K562 (cell line): Measurements from ENCODE around the gene ACADSB. TPM values are rescaled to one million over a fixed set of nuclear protein-coding genes. Genes with fewer than 3 reads are reported as not detected.
A peak's percentile ranks its signal among the peaks of the same experiment; 100 is the strongest.

Source experiments
- MEF2A ChIP-seq: IDR thresholded peaks from 2 replicates; pipeline ENCODE4 v1.6.1; 2011; ENCODE audit warnings: low read depth, mild to moderate bottlenecking, low read length, moderate library complexity; ENCODE audit not compliant: control insufficient read depth
- MEIS2 ChIP-seq: fragments of 450-650 bp; IDR thresholded peaks from 2 replicates; pipeline ENCODE4 v1.6.1; 2014; ENCODE audit warnings: mild to moderate bottlenecking; ENCODE audit not compliant: partially characterized antibody
- MTA2 ChIP-seq: fragments of 450-650 bp; IDR thresholded peaks from 2 replicates; pipeline ENCODE4 v1.6.1; 2016; ENCODE audit warnings: low read depth
- PHF21A ChIP-seq: fragments of 450-650 bp; IDR thresholded peaks from 2 replicates; pipeline ENCODE4 v1.6.1; 2017; ENCODE audit warnings: low read depth, borderline replicate concordance
- SMC3 ChIP-seq: conservative IDR thresholded peaks from 2 replicates; pipeline ENCODE4 v1.6.1; 2011; ENCODE audit warnings: low read depth, low read length, improper control_type of control experiment; ENCODE audit not compliant: insufficient read depth
- polyA plus RNA-seq, 8 experiments: library from polyadenylated mRNA; depleted of rRNA in 4 of 8; stranded (reverse) in 5 of 8; unstranded in 3 of 8; fragments of >200 nt; fragmentation: Nextera tagmentation in 2 of 8; fragmentation: Illumina TruSeq in 1 of 8; extraction: Ambion mirVana in 2 of 8; extraction: Trizol in 1 of 8; gene quantifications; 2 replicates each; pipeline versions ENCODE4 v1.2.1 to v1.2.3, GENCODE V29; 2011 to 2014; ENCODE audit warnings: inconsistent platforms in 1 of 8, missing spikeins in 1 of 8
- total RNA-seq, 7 experiments: library from RNA; depleted of rRNA in 6 of 7; stranded (reverse); fragments of >200 nt in 6 of 7; fragmentation: Illumina TruSeq in 2 of 7; extraction: Trizol in 2 of 7; gene quantifications; 2 replicates each; pipeline versions ENCODE4 v1.2.1 to v1.2.3, GENCODE V29; 2011 to 2021; ENCODE audit warnings: low replicate concordance in 1 of 7
- TF ChIP-seq, protein P1 (sequence below): fragments of 150-350 bp; IDR thresholded peaks from 2 replicates; pipeline ENCODE4 v1.6.1; 2014; ENCODE audit warnings: low read depth, mild to moderate bottlenecking, low read length, borderline replicate concordance
- TF ChIP-seq, protein P2 (sequence below): sonication (generic); formaldehyde crosslinking; IDR thresholded peaks from 2 replicates; pipeline ENCODE4 v1.8.1; 2023; ENCODE audit warnings: mild to moderate bottlenecking, missing genetic modification reagents, moderate library complexity
- TF ChIP-seq, protein P3 (sequence below): fragments of 450-650 bp; IDR thresholded peaks from 2 replicates; pipeline ENCODE4 v1.6.1; 2017; ENCODE audit warnings: antibody characterized with exemption, mild to moderate bottlenecking
- TF ChIP-seq, protein P4 (sequence below): fragments of 250-450 bp; sonication (Bioruptor Pico); IDR thresholded peaks from 2 replicates; pipeline ENCODE4 v1.8.0; 2022; ENCODE audit warnings: inconsistent platforms

Gene ACADSB
- total and polyA plus RNA-seq, 9 of the 15 experiments (the other 6 are each of a cell fraction or from before 2014, with no cell fraction given) = 2.9 to 9.1 (median 5.8) TPM

DNA sequence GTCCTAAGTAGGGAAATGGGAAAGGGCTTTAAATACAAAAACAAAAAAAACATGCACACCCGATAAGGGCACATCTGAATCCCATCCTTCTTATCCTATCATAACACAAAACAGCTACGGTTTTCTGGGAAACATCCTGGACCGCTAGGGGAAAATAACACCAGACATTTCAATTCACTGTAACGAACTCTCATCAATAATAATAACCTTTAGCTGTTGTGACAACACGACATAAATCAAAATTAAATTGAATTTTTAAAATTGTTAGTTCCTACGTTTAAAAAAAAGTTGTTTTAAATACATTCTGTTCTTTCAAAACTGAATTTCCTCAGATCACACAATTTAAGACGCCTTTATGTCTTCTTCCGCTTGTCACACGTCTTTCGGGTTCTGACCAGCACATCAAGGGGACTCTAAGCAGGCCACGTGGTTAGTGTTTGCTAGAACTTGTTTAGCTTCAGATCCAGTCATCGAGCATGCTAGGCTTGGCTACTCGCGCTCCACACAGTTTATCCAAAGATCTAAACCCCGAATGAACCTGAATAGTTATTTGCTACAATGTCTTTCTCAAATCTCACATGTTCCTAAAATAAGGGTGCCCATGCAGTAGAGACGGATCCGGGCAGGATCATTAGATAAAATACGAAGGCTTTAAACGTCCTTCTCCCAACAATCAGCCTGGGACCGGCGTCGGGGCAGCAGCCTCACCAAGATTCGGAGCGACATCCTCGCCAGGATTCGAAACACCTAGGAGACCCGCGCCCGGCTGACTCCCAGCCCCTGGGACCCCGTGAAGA is 1.1 kb upstream of the ACADSB start (continued):
- TF ChIP-seq, protein P1, sequence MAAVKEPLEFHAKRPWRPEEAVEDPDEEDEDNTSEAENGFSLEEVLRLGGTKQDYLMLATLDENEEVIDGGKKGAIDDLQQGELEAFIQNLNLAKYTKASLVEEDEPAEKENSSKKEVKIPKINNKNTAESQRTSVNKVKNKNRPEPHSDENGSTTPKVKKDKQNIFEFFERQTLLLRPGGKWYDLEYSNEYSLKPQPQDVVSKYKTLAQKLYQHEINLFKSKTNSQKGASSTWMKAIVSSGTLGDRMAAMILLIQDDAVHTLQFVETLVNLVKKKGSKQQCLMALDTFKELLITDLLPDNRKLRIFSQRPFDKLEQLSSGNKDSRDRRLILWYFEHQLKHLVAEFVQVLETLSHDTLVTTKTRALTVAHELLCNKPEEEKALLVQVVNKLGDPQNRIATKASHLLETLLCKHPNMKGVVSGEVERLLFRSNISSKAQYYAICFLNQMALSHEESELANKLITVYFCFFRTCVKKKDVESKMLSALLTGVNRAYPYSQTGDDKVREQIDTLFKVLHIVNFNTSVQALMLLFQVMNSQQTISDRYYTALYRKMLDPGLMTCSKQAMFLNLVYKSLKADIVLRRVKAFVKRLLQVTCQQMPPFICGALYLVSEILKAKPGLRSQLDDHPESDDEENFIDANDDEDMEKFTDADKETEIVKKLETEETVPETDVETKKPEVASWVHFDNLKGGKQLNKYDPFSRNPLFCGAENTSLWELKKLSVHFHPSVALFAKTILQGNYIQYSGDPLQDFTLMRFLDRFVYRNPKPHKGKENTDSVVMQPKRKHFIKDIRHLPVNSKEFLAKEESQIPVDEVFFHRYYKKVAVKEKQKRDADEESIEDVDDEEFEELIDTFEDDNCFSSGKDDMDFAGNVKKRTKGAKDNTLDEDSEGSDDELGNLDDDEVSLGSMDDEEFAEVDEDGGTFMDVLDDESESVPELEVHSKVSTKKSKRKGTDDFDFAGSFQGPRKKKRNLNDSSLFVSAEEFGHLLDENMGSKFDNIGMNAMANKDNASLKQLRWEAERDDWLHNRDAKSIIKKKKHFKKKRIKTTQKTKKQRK = no peak
- TF ChIP-seq PHF21A (no peak), MEF2A (no peak), MTA2 (no peak), SMC3 (no peak), MEIS2 (peak; percentile 39)
- TF ChIP-seq, protein P2, sequence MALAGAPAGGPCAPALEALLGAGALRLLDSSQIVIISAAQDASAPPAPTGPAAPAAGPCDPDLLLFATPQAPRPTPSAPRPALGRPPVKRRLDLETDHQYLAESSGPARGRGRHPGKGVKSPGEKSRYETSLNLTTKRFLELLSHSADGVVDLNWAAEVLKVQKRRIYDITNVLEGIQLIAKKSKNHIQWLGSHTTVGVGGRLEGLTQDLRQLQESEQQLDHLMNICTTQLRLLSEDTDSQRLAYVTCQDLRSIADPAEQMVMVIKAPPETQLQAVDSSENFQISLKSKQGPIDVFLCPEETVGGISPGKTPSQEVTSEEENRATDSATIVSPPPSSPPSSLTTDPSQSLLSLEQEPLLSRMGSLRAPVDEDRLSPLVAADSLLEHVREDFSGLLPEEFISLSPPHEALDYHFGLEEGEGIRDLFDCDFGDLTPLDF (CRISPR knock-in tag) = no peak
- TF ChIP-seq, protein P3, sequence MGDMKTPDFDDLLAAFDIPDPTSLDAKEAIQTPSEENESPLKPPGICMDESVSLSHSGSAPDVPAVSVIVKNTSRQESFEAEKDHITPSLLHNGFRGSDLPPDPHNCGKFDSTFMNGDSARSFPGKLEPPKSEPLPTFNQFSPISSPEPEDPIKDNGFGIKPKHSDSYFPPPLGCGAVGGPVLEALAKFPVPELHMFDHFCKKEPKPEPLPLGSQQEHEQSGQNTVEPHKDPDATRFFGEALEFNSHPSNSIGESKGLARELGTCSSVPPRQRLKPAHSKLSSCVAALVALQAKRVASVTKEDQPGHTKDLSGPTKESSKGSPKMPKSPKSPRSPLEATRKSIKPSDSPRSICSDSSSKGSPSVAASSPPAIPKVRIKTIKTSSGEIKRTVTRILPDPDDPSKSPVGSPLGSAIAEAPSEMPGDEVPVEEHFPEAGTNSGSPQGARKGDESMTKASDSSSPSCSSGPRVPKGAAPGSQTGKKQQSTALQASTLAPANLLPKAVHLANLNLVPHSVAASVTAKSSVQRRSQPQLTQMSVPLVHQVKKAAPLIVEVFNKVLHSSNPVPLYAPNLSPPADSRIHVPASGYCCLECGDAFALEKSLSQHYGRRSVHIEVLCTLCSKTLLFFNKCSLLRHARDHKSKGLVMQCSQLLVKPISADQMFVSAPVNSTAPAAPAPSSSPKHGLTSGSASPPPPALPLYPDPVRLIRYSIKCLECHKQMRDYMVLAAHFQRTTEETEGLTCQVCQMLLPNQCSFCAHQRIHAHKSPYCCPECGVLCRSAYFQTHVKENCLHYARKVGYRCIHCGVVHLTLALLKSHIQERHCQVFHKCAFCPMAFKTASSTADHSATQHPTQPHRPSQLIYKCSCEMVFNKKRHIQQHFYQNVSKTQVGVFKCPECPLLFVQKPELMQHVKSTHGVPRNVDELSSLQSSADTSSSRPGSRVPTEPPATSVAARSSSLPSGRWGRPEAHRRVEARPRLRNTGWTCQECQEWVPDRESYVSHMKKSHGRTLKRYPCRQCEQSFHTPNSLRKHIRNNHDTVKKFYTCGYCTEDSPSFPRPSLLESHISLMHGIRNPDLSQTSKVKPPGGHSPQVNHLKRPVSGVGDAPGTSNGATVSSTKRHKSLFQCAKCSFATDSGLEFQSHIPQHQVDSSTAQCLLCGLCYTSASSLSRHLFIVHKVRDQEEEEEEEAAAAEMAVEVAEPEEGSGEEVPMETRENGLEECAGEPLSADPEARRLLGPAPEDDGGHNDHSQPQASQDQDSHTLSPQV = no peak
- TF ChIP-seq, protein P4, sequence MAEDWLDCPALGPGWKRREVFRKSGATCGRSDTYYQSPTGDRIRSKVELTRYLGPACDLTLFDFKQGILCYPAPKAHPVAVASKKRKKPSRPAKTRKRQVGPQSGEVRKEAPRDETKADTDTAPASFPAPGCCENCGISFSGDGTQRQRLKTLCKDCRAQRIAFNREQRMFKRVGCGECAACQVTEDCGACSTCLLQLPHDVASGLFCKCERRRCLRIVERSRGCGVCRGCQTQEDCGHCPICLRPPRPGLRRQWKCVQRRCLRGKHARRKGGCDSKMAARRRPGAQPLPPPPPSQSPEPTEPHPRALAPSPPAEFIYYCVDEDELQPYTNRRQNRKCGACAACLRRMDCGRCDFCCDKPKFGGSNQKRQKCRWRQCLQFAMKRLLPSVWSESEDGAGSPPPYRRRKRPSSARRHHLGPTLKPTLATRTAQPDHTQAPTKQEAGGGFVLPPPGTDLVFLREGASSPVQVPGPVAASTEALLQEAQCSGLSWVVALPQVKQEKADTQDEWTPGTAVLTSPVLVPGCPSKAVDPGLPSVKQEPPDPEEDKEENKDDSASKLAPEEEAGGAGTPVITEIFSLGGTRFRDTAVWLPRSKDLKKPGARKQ = no peak
